ENCODE data around the gene GCK.

GCK gene

DNA sequence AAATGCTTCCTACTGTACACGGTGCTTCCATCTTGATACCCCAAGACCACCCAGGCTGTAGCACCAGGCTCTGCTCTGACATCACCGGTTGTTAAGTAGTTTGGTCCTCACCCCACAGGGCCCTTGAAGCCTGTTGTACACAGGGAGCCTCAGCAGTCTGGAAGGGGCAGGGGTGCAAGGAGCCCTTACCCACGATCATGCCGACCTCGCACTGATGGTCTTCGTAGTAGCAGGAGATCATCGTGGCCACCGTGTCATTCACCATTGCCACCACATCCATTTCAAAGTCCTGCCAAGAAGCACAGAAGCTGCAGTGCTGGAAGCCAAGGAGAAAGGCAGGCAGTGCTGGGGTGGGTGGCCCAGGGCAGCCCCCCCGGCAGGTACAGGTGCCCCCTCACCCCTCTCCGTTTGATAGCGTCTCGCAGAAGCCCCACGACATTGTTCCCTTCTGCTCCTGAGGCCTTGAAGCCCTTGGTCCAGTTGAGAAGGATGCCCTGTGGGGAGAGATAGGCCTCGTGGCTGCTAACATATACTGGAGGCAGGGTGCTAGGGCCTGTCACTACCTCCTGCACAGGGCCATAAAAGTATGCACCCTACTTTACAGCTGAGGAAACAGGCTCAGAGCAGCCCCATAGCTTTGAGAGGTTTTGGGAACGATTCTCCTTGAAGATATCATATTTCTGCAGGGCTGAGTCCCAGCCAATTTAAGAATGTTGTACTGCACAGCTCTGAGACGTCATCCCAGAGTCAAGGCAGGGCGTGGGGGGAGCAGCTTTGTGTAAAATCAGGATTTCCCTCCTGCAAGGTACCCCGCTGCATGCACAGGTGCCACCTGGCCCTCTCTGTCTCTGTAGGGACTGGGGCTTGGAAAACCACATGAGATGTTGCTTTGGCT, 39.4 kb downstream of the GCK start:
- no peak overlapping the region for H3K4me3 Mint-ChIP-seq
- H3K27me3 Mint-ChIP-seq: no peaks in the 10 kb centered on the region
- no peaks in the 10 kb centered on the region for H3K36me3 Mint-ChIP-seq
- H3K9me3 Mint-ChIP-seq: no peaks in the 10 kb centered on the region
- H3K27ac Mint-ChIP-seq: no peak overlapping the region
- peaks cover 7% of the 10 kb centered on the region for H3K4me1 Mint-ChIP-seq

DNA sequence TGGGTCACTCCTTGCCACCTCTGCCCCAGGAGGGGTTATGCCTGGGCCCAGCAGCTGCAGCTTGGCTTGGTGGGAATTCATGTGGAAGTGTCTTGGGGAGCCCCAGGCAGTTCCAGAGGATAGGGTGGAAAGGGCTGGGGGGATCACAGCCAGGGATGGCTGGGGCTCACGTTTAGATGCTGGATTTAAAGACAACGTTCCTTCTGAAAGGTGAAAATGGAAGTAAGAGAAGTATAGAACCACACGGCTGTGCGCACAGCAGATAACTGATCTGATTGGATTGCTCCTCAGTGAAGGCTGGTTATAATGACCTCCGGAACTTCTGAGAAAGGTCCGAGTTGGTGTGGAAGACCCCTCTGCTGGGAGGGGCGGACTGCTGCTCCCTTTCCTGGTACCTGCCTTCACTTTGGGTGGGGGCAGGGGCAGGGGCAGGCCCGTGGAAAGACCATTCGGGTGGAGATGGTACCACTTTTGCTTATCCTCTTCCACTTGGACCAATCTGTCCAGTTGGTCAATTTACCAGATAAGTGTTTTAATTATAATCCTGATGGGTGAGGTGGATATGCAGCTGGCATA, 40.2 kb downstream of the GCK start:
- Mint-ChIP-seq H3K27ac (no peak overlapping the region), H3K4me1 (peaks cover 7% of the 10 kb centered on the region), H3K9me3 (no peaks in the 10 kb centered on the region), H3K4me3 (no peak overlapping the region), H3K27me3 (no peaks in the 10 kb centered on the region), H3K36me3 (no peaks in the 10 kb centered on the region)

DNA sequence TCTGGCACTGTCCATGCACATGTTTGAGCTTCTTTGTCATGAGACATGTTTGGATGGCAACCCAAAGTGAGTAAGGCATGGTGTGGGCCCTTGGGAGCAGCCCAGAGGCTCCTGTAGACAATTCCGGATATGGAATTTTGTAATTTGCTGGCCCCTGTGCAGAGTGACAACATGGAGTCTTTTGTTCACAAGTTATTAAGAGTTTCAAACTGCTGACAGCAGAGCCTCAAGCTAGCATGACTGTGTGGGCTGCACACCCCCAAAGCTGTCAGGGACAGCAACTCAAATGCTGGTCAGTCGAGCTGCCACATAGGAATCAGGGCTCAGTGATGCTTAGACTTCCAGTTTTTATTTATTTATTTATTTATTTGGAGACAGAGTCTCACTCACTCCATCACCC, 41.1 kb downstream of the GCK start:
- Mint-ChIP-seq H3K27ac (no peak overlapping the region), H3K27me3 (no peaks in the 10 kb centered on the region), H3K4me1 (peaks cover 7% of the 10 kb centered on the region), H3K36me3 (no peaks in the 10 kb centered on the region), H3K9me3 (no peaks in the 10 kb centered on the region), H3K4me3 (no peak overlapping the region)

DNA sequence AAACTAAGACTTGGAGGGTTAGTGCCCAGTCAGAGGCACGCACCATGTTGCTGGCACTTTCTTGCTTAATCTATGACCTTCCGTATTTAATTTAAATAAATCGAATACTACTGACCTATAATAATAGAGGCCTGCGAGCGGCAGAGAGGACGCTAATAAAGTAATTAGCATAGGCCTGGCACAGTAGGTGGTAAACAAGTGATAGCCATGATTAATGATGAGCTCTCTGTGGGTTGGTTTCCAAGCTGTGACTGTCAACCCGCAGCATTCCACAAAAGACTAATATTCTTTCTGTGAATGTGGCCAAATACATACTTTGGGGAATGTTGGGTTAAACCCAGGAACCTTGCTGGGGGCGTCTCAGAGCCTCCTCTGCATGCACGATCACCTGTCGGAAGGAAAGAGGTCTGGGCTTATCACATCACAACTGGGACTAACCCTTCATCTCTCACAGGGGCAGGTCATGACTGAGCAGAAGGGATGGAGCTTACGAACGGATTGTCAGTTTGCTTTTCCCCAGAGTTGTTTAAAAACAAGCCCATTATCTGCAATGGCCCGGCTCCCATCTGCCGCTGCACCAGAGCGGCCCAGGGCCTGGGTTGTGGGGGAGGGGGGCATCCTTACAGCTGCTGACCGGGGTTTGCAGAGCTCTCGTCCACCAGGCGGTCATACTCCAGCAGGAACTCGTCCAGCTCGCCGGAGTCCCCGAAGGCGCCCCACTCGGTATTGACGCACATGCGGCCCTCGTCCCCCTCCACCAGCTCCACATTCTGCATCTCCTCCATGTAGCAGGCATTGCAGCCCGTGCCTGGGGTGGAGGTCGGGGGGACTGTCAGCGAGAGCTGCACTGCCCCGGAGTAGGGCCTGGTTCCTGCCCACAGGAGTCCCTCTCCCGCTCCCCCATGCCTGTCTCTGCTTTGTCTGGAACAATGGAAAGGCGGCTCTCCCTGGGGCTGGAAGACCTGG, 41.9 kb downstream of the GCK start:
- no peak overlapping the region for H3K27ac Mint-ChIP-seq
- peaks cover 7% of the 10 kb centered on the region for H3K4me1 Mint-ChIP-seq
- no peaks in the 10 kb centered on the region for H3K27me3 Mint-ChIP-seq
- H3K9me3 Mint-ChIP-seq: no peaks in the 10 kb centered on the region
- H3K36me3 Mint-ChIP-seq: no peaks in the 10 kb centered on the region
- H3K4me3 Mint-ChIP-seq: peak overlapping the region; percentile 61

DNA sequence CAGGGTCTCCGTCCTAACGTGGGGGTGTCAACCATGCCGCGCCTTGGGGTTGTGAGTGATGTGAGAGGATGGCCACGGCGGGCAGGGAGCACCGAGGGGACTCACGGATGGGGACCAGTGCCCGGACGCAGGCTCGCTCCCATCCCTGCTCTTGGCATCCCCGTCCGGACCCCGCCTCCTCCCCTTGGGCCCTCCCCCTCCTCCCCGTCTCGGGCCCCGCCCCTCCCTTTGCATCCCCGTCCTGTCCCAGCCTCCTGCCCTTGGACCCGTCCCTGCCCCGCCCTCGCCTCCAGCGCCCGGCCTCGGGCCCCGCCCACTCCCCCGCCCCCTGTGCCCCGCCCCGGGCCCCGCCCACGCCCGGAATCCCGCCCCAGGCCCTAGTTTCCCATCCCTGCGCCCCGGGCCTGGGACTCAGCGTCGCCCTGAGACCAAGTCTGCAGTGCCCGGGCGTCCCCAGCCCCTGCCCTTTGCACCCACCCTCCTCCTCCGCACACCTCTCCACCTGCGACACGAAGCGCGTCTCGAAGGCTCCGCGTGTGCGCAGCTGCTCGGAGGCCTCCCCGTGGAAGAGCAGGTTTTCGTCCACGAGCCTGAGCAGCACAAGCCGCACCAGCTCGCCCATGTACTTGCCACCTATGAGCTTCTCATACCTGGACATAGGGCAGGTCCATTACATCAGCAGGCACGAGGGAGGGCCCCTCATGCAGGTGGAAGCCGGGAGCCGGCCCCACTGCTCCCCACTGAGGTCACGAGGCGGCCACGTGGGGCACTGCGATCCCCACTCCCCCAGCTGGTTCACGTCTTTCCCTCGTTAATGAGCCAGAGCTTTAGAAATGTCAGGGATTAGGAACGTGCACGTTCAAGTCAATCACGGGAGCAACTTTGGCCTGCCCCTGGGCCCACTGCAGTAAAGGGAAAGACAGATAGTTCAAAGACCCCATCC, 43.0 kb downstream of the GCK start:
- Mint-ChIP-seq H3K4me3 (peak overlapping the region; percentile 78), H3K27me3 (no peaks in the 10 kb centered on the region), H3K4me1 (peaks cover 7% of the 10 kb centered on the region), H3K36me3 (no peaks in the 10 kb centered on the region), H3K9me3 (no peaks in the 10 kb centered on the region), H3K27ac (no peak overlapping the region)

DNA sequence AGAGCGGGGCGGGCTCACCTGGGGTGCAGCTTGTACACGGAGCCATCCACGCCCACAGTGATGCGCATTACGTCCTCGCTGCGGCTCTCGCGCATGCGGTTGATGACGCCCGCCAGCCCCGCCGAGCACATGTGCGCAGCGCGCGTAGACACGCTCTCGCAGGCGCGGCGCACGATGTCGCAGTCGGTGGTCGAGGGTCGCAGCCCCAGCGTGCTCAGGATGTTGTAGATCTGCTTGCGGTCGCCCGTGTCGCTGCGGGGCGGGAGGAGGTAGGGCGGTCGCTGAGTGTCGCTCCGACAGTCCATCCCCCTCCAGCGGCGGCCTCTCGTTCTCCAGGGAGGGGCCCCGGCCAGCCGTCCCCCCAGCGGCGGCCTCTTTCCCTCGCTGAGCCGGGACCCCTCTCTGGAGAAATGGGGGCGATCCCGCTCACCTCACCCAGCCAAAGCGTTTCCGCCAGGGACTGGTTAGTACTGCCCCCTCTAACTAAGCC, 43.7 kb downstream of the GCK start:
- Mint-ChIP-seq H3K27ac (peak overlapping the region; percentile 87), H3K9me3 (no peaks in the 10 kb centered on the region), H3K4me1 (peaks cover 7% of the 10 kb centered on the region), H3K36me3 (no peaks in the 10 kb centered on the region), H3K4me3 (peak overlapping the region; percentile 78), H3K27me3 (no peaks in the 10 kb centered on the region)

DNA sequence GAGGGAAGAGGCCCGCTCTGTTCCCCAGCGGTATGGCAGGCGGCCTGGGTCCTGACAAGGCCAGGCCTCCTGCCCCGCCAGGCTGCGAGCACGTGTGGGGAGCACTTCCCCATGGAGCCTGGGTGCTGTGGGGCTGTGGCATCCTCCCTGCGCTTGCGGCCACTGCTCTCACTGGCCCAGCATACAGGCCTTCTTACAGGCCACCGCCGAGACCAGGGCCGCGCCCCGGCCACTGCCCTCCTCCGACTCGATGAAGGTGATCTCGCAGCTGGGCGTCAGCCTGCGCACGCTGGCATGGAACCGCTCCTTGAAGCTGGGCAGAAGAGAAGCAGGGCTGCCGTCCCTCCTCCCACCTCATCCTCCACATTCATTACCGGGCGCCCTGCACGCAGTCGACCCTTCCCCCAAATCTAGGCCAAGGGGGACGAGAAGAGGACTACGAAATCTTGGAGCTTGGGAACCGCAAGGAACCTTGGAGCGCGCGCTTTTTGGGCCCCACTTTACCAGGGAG, 44.2 kb downstream of the GCK start:
- Mint-ChIP-seq H3K36me3 (no peaks in the 10 kb centered on the region), H3K4me1 (peaks cover 7% of the 10 kb centered on the region), H3K27ac (no peak overlapping the region), H3K27me3 (no peaks in the 10 kb centered on the region), H3K9me3 (no peaks in the 10 kb centered on the region), H3K4me3 (peak overlapping the region; percentile 78)

DNA sequence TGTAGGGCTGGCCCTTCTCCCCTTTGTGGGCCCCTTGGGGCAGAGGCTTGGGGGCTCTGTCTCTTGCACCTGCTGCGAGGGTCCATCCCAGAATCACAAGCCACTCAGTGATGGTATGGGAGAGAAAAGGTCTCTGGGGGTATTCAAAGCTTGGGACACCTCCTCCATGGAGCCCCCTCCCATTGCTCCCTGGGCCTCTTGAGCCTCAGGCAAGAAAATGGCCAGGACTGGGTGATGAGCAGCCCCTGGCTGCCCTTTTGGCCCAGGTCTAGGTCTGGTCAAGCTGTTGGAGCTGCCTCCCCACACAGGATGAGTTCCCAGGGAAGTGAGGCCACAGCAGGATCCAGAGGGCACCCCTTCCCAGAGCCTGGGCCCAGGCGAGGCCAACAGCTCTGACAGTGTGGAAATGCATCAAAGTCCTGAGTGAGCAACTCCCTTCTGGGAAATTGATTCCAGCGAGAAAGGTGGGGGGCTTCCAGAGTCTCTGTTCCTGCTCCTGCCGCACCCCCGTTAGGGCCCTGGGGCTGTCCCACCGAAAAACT, 44.7 kb downstream of the GCK start:
- Mint-ChIP-seq H3K27ac (no peak overlapping the region), H3K4me3 (no peak overlapping the region), H3K4me1 (peaks cover 7% of the 10 kb centered on the region), H3K9me3 (no peaks in the 10 kb centered on the region), H3K36me3 (no peaks in the 10 kb centered on the region), H3K27me3 (no peaks in the 10 kb centered on the region)

DNA sequence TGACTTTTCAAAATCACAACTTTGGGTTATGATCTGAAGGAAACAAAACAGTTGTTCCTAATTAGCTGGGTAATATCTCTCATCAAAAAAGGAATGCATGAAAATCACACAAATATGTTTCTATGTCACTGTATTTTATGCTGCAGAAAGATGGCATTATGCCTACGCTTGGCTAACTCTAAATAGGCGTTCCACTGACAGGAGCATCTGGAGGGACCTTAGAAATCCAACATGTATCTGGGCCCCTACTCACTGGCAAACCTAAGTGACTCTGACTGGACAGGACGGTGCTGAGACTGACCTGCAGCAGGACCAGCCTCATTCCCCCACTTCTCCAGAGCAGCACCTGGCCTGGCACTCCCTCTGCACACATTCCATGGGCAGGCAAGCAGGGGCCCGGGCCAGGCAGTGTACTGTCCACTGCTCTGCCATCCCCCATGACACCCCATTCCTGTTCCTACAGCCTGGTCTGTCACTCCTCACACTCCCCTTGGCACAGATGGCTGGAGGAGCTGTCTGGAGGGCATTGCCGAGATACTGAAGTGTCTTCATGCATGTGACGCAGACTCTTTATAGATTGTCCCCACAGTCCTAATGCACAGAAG, 45.5 kb downstream of the GCK start:
- no peaks in the 10 kb centered on the region for H3K27me3 Mint-ChIP-seq
- H3K27ac Mint-ChIP-seq: no peak overlapping the region
- peaks cover 7% of the 10 kb centered on the region for H3K4me1 Mint-ChIP-seq
- H3K36me3 Mint-ChIP-seq: no peaks in the 10 kb centered on the region
- no peak overlapping the region for H3K4me3 Mint-ChIP-seq
- no peaks in the 10 kb centered on the region for H3K9me3 Mint-ChIP-seq

DNA sequence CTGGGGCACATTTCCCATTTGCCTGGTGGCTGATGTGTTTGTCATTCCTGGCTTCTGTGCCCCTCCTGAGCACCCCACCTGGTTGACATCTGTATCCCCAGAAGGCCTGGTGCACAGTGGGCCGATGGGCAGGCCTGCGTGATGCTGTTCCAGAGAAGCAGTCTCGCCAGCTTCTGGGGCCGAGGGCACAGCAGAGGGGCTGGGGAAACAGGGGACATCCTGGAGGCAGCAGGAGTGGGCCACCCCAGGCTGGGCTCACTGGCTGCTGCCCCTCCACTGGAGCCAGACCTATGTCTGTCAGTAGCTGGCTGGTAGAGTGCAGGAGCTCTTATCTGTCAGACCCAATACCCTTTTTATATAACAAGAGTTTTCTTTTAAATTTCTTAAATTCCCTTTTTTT, 47.2 kb downstream of the GCK start:
- Mint-ChIP-seq H3K4me1 (peaks cover 7% of the 10 kb centered on the region), H3K27ac (no peak overlapping the region), H3K27me3 (no peaks in the 10 kb centered on the region), H3K9me3 (no peaks in the 10 kb centered on the region), H3K4me3 (no peak overlapping the region), H3K36me3 (no peaks in the 10 kb centered on the region)

DNA sequence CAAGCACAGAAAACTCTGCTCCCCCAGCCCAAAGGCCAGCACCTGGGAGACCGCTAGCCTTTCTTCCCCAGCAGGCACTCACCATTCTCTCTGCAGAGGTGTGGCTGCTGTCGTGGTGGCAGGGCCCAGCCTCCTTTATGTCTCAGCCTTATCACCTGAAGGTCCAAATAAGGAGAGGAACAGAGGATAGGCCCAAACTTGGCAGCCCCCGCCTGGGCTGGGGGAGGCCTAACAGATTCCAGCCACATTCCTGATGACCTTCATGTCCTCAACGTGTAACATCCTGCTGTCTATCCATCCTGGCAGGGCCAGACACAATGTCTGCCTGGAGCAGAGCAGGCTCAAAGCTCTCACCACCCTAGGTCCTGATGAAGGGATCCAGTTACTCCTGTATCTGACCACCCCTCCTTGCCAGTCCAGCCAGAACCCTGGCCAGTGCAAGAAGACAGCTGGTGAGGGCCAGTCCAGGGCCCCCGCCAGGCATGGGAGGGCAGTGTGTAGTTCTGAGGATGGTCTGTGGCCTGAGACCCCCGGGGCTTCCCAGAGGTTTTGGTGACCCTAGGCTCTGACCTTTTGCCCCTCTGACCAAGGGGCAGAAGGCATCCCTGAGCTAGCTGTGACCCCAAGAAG, 47.9 kb downstream of the GCK start, which contains the start of gene MYL7:
TSS of gene MYL7 (minus strand) at position 112 of the 630 bp plus-strand sequence. CDS start at position 85, 27 bp downstream.
- Mint-ChIP-seq H3K9me3 (no peaks in the 10 kb centered on the region), H3K27me3 (no peaks in the 10 kb centered on the region), H3K4me1 (peaks cover 7% of the 10 kb centered on the region), H3K4me3 (no peak within 1 kb of the TSS), H3K27ac (no peak within 1 kb of the TSS), H3K36me3 (no peaks in the 10 kb centered on the region)

DNA sequence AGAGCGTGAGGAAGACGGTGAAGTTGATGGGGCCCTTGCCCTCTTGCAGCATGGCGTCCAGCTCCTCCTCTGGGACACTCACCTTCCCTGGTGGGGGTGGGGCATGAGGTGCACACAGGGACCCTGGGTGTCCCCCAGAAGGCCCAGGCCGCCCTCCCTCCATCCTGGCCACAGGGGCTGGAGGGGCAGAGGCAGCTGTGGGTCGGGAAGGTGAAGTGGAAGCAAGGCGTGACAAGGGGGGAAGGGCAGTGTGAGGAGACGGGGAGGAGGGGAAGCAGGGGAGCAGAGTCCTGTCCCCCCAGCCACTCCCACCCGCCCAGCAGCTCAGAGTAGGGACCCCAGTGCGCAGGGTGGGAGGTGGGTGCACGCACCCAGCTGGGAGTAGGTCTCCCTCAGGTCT, 48.9 kb downstream of the GCK start:
- Mint-ChIP-seq H3K27me3 (no peaks in the 10 kb centered on the region), H3K36me3 (no peaks in the 10 kb centered on the region), H3K4me1 (peaks cover 4% of the 10 kb centered on the region)

DNA sequence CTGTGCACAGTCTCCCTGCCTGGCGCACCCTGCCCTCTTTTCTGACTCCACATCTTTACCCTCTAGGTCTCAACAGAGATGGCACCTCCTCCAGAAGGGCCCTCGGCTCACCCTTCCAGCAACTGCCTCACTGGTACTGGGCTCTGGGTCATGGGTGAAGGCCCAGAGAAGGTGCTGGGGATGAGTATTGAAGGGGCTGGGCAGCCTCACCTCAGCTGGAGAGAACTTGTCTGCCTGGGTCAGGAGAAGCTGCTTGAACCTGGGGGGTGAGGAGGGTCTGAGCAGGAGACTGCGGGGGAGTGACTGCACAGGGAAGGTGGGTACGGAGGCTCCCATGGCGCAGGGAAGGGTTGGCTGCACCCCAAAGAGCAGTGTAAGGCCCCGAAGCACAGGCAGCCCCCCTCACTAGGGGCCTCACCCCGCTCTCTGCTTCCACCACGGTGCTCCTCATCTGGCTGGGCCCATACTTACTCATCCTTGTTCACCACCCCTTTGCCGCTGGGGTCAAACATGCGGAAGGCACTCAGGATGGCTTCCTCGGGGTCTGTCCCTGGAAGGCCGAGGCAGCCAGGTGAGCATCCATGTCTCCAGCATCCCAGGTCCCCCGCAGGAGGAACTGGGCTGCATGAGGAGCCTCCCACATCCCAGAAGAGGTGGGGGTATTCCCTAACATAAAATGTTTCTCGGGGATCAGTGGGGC, 49.8 kb downstream of the GCK start:
- H3K27ac Mint-ChIP-seq: peak overlapping the region; percentile 59
- no peaks in the 10 kb centered on the region for H3K9me3 Mint-ChIP-seq
- H3K4me3 Mint-ChIP-seq: no peak overlapping the region
- H3K27me3 Mint-ChIP-seq: no peaks in the 10 kb centered on the region
- no peaks in the 10 kb centered on the region for H3K36me3 Mint-ChIP-seq
- no peaks in the 10 kb centered on the region for H3K4me1 Mint-ChIP-seq

More for the DNA sequence above, 48.9 kb downstream of the GCK start:
- no peak overlapping the region for H3K27ac Mint-ChIP-seq
- H3K4me3 Mint-ChIP-seq: no peak overlapping the region
- H3K9me3 Mint-ChIP-seq: no peaks in the 10 kb centered on the region

Measured in activated naive CD4-positive, alpha-beta T cell treated with anti-CD3 and anti-CD28 coated beads, Interleukin-2, amount 50 U/mL, for 24 hours (primary cell).